Measurements from ENCODE around the gene FBXL13. TPM values are rescaled to one million over a fixed set of nuclear protein-coding genes. Genes with fewer than 3 reads are reported as not detected.

FBXL13 gene
- total and polyA plus RNA-seq, 8 donors: 2.2 to 5.7 (median 4.7) TPM

GRCh38 chr7:102830197-102830596 lies 244.4 kb downstream of the FBXL13 start:
- intact Hi-C loops (cut with DNase I): no loop called here
- Histone ChIP-seq H3K36me3 (peaks cover 0 to 22% of the 10 kb centered on the region in 2 donors), H3K27ac (no peak overlapping the region), H3K9me3 (no peaks in the 10 kb centered on the region), H3K27me3 (no peaks in the 10 kb centered on the region), H3K4me3 (no peak overlapping the region), H3K4me1 (no peaks in the 10 kb centered on the region)
- ATAC-seq (no peak), DNase-seq (no peak)
- TF ChIP-seq CTCF (IDR thresholded peaks at IDR 0.05): no peak

DNA sequence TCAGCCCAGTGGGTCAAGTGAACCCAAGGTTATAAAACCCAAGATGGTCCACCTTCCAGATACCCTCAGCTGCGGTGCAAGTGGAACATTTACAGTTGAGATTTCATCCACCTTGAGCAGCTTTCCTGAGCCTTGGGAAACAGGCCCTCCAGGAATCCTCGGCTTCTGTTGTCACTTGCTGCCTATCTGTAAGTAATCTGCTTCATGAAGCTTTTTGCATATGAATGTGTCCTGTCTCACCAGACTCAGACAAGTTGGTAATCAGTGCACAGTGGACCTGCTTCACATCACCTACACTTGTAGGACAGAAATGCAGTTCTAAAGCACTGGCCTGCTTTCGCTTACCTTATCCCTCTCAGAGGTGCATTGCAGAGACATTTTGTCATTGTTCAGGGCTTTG lies 245.5 kb downstream of the FBXL13 start:
- Histone ChIP-seq H3K27me3 (no peaks in the 10 kb centered on the region), H3K4me3 (no peak overlapping the region), H3K27ac (no peak overlapping the region), H3K9me3 (no peaks in the 10 kb centered on the region), H3K4me1 (no peaks in the 10 kb centered on the region), H3K36me3 (peaks cover 0 to 24% of the 10 kb centered on the region in 2 donors)
- DNase-seq (no peak), ATAC-seq (no peak)
- TF ChIP-seq CTCF (IDR thresholded peaks at IDR 0.05): no peak
- intact Hi-C loops (cut with DNase I): no loop called here

DNA sequence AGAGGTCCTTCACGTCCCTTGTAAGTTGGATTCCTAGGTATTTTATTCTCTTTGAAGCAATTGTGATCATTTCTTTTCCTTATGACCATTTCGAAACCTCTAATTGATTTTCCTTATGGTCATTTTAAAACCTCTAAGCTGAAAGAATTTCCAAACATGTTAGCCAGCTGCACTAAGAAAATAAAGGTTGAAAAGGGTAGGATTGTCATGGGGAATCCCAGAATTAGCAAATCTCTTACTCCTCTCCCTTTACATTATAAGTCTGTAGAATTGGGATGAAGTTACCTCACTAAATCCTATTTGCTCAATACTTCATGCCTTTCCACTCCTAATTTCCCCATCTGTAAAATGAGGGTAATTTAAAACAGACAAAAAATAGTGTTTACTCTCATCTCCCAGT lies 246.3 kb downstream of the FBXL13 start:
- Histone ChIP-seq H3K27ac (no peak overlapping the region), H3K36me3 (peaks cover 0 to 24% of the 10 kb centered on the region in 2 donors), H3K27me3 (no peaks in the 10 kb centered on the region), H3K4me1 (no peaks in the 10 kb centered on the region), H3K4me3 (no peak overlapping the region), H3K9me3 (no peaks in the 10 kb centered on the region)
- no peak for DNase-seq
- no peak for ATAC-seq
- intact Hi-C loops (cut with DNase I): no loop called here
- no peak for TF ChIP-seq CTCF (IDR thresholded peaks at IDR 0.05)

DNA sequence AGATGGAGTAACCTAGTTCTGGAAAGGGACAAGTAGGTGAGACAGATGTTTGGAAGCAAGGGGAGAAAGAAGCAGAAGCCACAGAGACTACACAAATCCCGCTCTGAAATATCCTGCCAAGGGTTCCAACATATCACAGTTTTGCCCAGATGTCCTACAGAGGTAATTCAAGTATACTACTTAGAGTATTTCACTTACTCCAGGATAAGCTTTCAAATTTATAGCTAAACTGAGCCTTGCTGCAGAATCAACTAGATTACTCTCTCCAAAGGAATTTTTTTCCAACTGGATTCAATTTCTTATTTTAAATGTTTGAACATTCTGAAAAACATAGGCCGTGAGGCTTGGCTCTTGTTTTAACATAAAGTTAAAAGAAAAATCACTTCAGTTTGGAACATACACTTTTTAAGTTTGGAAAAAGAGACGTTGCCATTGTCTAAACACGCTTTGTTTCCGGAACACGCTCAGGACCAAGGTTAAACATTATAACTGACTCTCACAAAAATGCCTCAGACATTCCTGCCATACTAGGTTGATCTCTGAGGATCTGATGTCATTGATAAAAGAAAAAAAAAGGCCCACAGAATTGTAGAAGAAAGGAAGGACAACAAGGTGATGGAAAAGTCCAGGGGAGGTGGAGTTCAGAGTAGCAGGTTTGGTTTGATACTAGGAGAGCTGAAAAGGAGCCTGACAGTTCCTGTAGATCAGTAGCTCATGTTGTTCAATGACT lies 251.0 kb downstream of the FBXL13 start:
- H3K4me3 ChIP-seq: no peak overlapping the region
- intact Hi-C loops (cut with DNase I): no loop called here
- no peaks in the 10 kb centered on the region for H3K4me1 ChIP-seq
- DNase-seq (no peak), ATAC-seq (no peak)
- no peaks in the 10 kb centered on the region for H3K27me3 ChIP-seq
- no peak overlapping the region for H3K27ac ChIP-seq
- H3K9me3 ChIP-seq: no peaks in the 10 kb centered on the region
- no peak for TF ChIP-seq CTCF (IDR thresholded peaks at IDR 0.05)
- H3K36me3 ChIP-seq: peaks cover 0 to 19% of the 10 kb centered on the region in 2 donors

DNA sequence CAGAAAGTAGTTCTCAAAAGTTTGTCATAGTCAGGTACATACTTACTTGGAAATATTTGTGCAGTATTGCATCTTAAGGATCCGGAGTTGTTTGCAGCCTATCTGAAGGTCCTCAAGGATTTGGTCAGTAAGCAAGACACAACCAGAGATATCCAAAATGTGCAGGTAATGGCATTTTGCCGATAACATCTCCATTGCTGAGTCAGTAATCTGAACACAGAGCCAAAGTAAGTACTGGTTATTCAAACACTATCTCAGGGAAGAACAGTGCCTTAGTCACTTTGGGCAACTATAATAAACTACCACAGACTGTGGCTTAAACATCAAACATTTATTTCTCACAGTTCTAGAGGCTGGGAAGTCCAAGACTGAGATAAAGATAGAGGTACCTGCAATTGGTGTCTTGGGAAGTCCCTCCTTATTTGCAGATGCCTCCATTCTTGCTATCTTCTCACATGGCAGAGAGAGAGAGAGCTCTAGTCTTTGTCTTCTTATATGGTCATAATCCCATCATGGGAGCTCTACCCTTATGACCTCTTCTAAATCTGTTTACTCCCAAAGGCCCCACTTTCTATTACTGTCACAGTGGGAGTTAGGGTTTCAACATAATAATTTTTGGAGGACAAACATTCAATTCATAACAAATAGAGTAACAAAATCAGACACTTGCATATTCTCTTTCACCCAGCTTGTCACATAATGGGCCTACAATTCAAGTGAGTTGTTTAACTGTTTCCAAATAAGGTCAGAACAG lies 252.4 kb downstream of the FBXL13 start:
- H3K27ac ChIP-seq: no peak overlapping the region
- H3K36me3 ChIP-seq: peaks cover 0 to 8% of the 10 kb centered on the region in 2 donors
- no peak for TF ChIP-seq CTCF (IDR thresholded peaks at IDR 0.05)
- ATAC-seq (no peak), DNase-seq (no peak)
- intact Hi-C loops (cut with DNase I): no loop called here
- no peak overlapping the region for H3K4me3 ChIP-seq
- no peaks in the 10 kb centered on the region for H3K9me3 ChIP-seq
- no peaks in the 10 kb centered on the region for H3K27me3 ChIP-seq
- no peaks in the 10 kb centered on the region for H3K4me1 ChIP-seq
